ENCODE results near the gene TENM4. TPM values are rescaled to one million over a fixed set of nuclear protein-coding genes. Genes with fewer than 3 reads are reported as not detected.

The TENM4 gene
- total and polyA plus RNA-seq, 2 of the 8 experiments (the other 6 are each of a cell fraction or from before 2014, with no cell fraction given) = 3.5 to 7.2 TPM

GRCh38 chr11:79340535-79340934 is 100.3 kb downstream of the TENM4 start:
- no peak overlapping the region for H2BK5ac ChIP-seq (ENCODE audit: low read depth, low read length)
- H4K91ac ChIP-seq (replicated peaks; ENCODE audit: insufficient read length, low read length) = no peak overlapping the region
- H3K27me3 ChIP-seq (replicated peaks in 1 of 4; ENCODE audit: control insufficient read depth in 3 of 4, extremely low read depth in 1 of 4, insufficient read depth in 3 of 4, low read length in 3 of 4) = no peaks in the 10 kb centered on the region
- no peaks in the 10 kb centered on the region; the same call in 1 of the 2 replicates for H3K79me1 ChIP-seq (ENCODE audit: low read depth, low read length)
- no peak overlapping the region for H3K23ac ChIP-seq (ENCODE audit: insufficient read length)
- no peak overlapping the region for H2AK5ac ChIP-seq (ENCODE audit: low read depth, low read length)
- no peak overlapping the region for H3K56ac ChIP-seq (replicated peaks; ENCODE audit: insufficient read length, low read depth, low read length)
- H2BK120ac ChIP-seq (replicated peaks; ENCODE audit: low read depth, low read length) = no peak overlapping the region
- H2BK12ac ChIP-seq (ENCODE audit: low read depth, low read length) = no peak overlapping the region
- no peaks in the 10 kb centered on the region for H3K9me3 ChIP-seq (ENCODE audit: insufficient read depth in 2 of 2, low read depth in 1 of 2, low read length in 1 of 2)
- H3K36me3 ChIP-seq (ENCODE audit: control insufficient read depth in 2 of 4, insufficient read depth in 4 of 4, low read length in 3 of 4) = no peaks in the 10 kb centered on the region
- no peak overlapping the region for H3K4ac ChIP-seq (replicated peaks; ENCODE audit: insufficient read length, low read depth, low read length)
- no peak overlapping the region for H2BK20ac ChIP-seq (ENCODE audit: low read length)
- H4K5ac ChIP-seq (ENCODE audit: insufficient read length, low read depth, low read length) = no peak overlapping the region
- no peak overlapping the region for H3K9ac ChIP-seq (replicated peaks in 1 of 4; ENCODE audit: extremely low read depth in 1 of 4, low read depth in 3 of 4, low read length in 3 of 4)
- H3K23me2 ChIP-seq (ENCODE audit: low read depth, low read length) = no peaks in the 10 kb centered on the region
- no peak for FAIRE-seq
- ChIA-PET POLR2A (ENCODE audit: partially characterized antibody) (no interaction called here), CTCF (ENCODE audit: partially characterized antibody) (interaction anchor here (1.3 kb wide), 1 partner anchor 14 kb away, joined by 5 read pairs; no protein-coding TSS in a partner anchor)
- no peak overlapping the region for H3K4me3 ChIP-seq (ENCODE audit: extremely low read depth in 1 of 4, insufficient read depth in 2 of 4, low read depth in 3 of 4, low read length in 4 of 4)
- H4K8ac ChIP-seq (ENCODE audit: extremely low read depth, insufficient read depth, low read length) = no peak overlapping the region
- WGBS, 2 experiments (ENCODE audit: extremely low coverage in 1 of 2, insufficient coverage in 1 of 2, insufficient read length in 1 of 2, insufficient replicate concordance in 2 of 2, low coverage in 1 of 2, low lambda C conversion rate in 2 of 2, missing lambda C conversion rate in 1 of 2) = 73% methylated on average over 3 of the region's 3 CpGs; no CpG with 5 or more reads in 1 of the 2 experiments
- H2AFZ ChIP-seq (ENCODE audit: low read length) = no peak overlapping the region
- no peaks in the 10 kb centered on the region for H4K20me1 ChIP-seq (replicated peaks in 1 of 2; ENCODE audit: control insufficient read depth in 1 of 2, insufficient read depth in 2 of 2, low read length in 2 of 2)
- no peak overlapping the region for H3K18ac ChIP-seq (ENCODE audit: extremely low read depth, low read length)
- H3K4me2 ChIP-seq (ENCODE audit: insufficient read depth in 1 of 2, low read depth in 2 of 2, low read length in 2 of 2) = no peak overlapping the region
- H3K27ac ChIP-seq (ENCODE audit: low read depth, low read length) = no peak overlapping the region
- no peak overlapping the region for H3K14ac ChIP-seq (ENCODE audit: insufficient read length)
- no peak overlapping the region for H2BK15ac ChIP-seq (ENCODE audit: low read length)
- no peak for DNase-seq (ENCODE audit: low read depth in 1 of 2, low spot score in 2 of 2)
- H3K4me1 ChIP-seq (replicated peaks in 1 of 4; ENCODE audit: control insufficient read depth in 3 of 4, insufficient read depth in 4 of 4, low read length in 3 of 4) = peaks cover 0 to 3% (median 0%) of the 10 kb centered on the region in 4 experiments; a peak in 2 of 7 replicates
- H3K79me2 ChIP-seq (ENCODE audit: control insufficient read depth in 1 of 2, insufficient read depth in 2 of 2, low read length in 2 of 2) = no peaks in the 10 kb centered on the region
- TF ChIP-seq ATF2 (IDR thresholded peaks at IDR 0.05; ENCODE audit: low read length) (no peak), RNF2 (IDR thresholded peaks at IDR 0.05; ENCODE audit: borderline replicate concordance, low read depth, low read length, missing control alignments, poor library complexity, severe bottlenecking) (no peak), CBX8 (IDR thresholded peaks at IDR 0.05; ENCODE audit: borderline replicate concordance, low read depth, low read length) (no peak), CREB1 (IDR thresholded peaks at IDR 0.05) (no peak), SIX5 (IDR thresholded peaks at IDR 0.05; ENCODE audit: low read depth, low read length) (no peak), CTCF (IDR thresholded peaks at IDR 0.05; ENCODE audit: control extremely low read depth in 1 of 3, insufficient read depth in 1 of 3, low read depth in 1 of 3, low read length in 3 of 3) (no peak), CBX5 (IDR thresholded peaks at IDR 0.05; ENCODE audit: low read depth, low read length) (no peak), POLR2A (IDR thresholded peaks at IDR 0.05; ENCODE audit: control extremely low read depth in 1 of 2, low read depth in 2 of 2, low read length in 2 of 2) (no peak), KDM4A (IDR thresholded peaks at IDR 0.05; ENCODE audit: low read depth, low read length, severe bottlenecking) (no peak), GTF2F1 (IDR thresholded peaks at IDR 0.05; ENCODE audit: borderline replicate concordance, low read depth, low read length) (no peak)
